K562 (cell line): ENCODE results near the gene CCDC90B. TPM values are rescaled to one million over a fixed set of nuclear protein-coding genes. Genes with fewer than 3 reads are reported as not detected.

Source experiments
- HDAC1 ChIP-seq, 2 experiments: fragments of 450-650 bp; IDR thresholded peaks; 2 replicates each; pipeline ENCODE4 v1.6.1; 2016 to 2017; ENCODE audit warnings: inconsistent platforms in 1 of 2, mild to moderate bottlenecking in 1 of 2, moderate library complexity in 1 of 2
- HDAC8 ChIP-seq: fragments of 450-650 bp; IDR thresholded peaks from 2 replicates; pipeline ENCODE4 v1.6.1; 2016; ENCODE audit warnings: mild to moderate bottlenecking, missing genetic modification characterization, moderate library complexity, missing compliant biosample characterization
- NCOA2 ChIP-seq, 2 experiments: fragments of 450-650 bp; IDR thresholded peaks; 2 replicates each; pipeline ENCODE4 v1.6.1; 2018; ENCODE audit warnings: mild to moderate bottlenecking in 2 of 2, moderate library complexity in 1 of 2; ENCODE audit not compliant: partially characterized antibody in 2 of 2
- NFIC ChIP-seq: fragments of 450-650 bp; IDR thresholded peaks from 2 replicates; pipeline ENCODE4 v1.6.1; 2017; ENCODE audit warnings: mild to moderate bottlenecking, inconsistent platforms
- PHB ChIP-seq: fragments of 250-450 bp; sonication (Bioruptor Pico); IDR thresholded peaks from 2 replicates; pipeline ENCODE4 v1.5.0; 2021
- SP2 ChIP-seq: IDR thresholded peaks from 2 replicates; pipeline ENCODE4 v1.6.1; 2011; ENCODE audit warnings: mild to moderate bottlenecking, low read depth, low read length, moderate library complexity; ENCODE audit not compliant: poor library complexity, severe bottlenecking; ENCODE audit errors: extremely low read depth
- TEAD1 ChIP-seq, 2 experiments: fragments of 450-650 bp in 1 of 2; sonication (generic) in 1 of 2; formaldehyde crosslinking; IDR thresholded peaks; 2 replicates each; pipeline versions ENCODE4 v1.4.0 to v1.8.0; 2020 to 2022; ENCODE audit warnings: mild to moderate bottlenecking in 2 of 2, missing genetic modification reagents in 1 of 2
- TEAD4 ChIP-seq, 2 experiments: sonication (generic) in 1 of 2; formaldehyde crosslinking in 1 of 2; IDR thresholded peaks; 2 replicates each; pipeline versions ENCODE4 v1.6.1 to v1.8.0; 2012 to 2022; ENCODE audit warnings: borderline replicate concordance in 1 of 2, inconsistent platforms in 1 of 2, low read length in 1 of 2, mild to moderate bottlenecking in 1 of 2, missing genetic modification reagents in 1 of 2
- TSC22D4 ChIP-seq: fragments of 450-650 bp; IDR thresholded peaks from 2 replicates; pipeline ENCODE4 v1.6.1; 2016; ENCODE audit warnings: missing genetic modification characterization, missing biosample characterization, control low read depth
- XRCC4 ChIP-seq: IDR thresholded peaks from one replicate; pipeline ENCODE4 v1.6.1; 2011; ENCODE audit not compliant: insufficient read depth, insufficient read length; ENCODE audit errors: extremely low read depth
- ZNF253 ChIP-seq: fragments of 250-450 bp; sonication (Bioruptor Pico); conservative IDR thresholded peaks from 2 replicates; pipeline ENCODE4 v1.6.1; 2021; ENCODE audit warnings: mild to moderate bottlenecking
- ZNF280A ChIP-seq: fragments of 450-650 bp; IDR thresholded peaks from 2 replicates; pipeline ENCODE4 v1.6.1; 2018; ENCODE audit warnings: mild to moderate bottlenecking, low read depth; ENCODE audit not compliant: partially characterized antibody
- ZNF280B ChIP-seq: fragments of 250-450 bp; sonication (Bioruptor Pico); IDR thresholded peaks from 2 replicates; pipeline ENCODE4 v1.5.1; 2021; ENCODE audit warnings: mild to moderate bottlenecking
- ZNF282 ChIP-seq: sonication (generic); formaldehyde crosslinking; IDR thresholded peaks from 2 replicates; pipeline ENCODE4 v1.8.1; 2023; ENCODE audit warnings: missing genetic modification reagents
- ZSCAN32 ChIP-seq: fragments of 450-650 bp; formaldehyde crosslinking; IDR thresholded peaks from 2 replicates; pipeline ENCODE4 v1.4.0; 2020; ENCODE audit warnings: mild to moderate bottlenecking, moderate library complexity
- polyA plus RNA-seq, 8 experiments: library from polyadenylated mRNA; depleted of rRNA in 4 of 8; stranded (reverse) in 5 of 8; unstranded in 3 of 8; fragments of >200 nt; fragmentation: Nextera tagmentation in 2 of 8; fragmentation: Illumina TruSeq in 1 of 8; extraction: Ambion mirVana in 2 of 8; extraction: Trizol in 1 of 8; gene quantifications; 2 replicates each; pipeline versions ENCODE4 v1.2.1 to v1.2.3, GENCODE V29; 2011 to 2014; ENCODE audit warnings: inconsistent platforms in 1 of 8, missing spikeins in 1 of 8
- total RNA-seq, 7 experiments: library from RNA; depleted of rRNA in 6 of 7; stranded (reverse); fragments of >200 nt in 6 of 7; fragmentation: Illumina TruSeq in 2 of 7; extraction: Trizol in 2 of 7; gene quantifications; 2 replicates each; pipeline versions ENCODE4 v1.2.1 to v1.2.3, GENCODE V29; 2011 to 2021; ENCODE audit warnings: low replicate concordance in 1 of 7
- TF ChIP-seq, protein P1 (sequence below): fragments of 250-450 bp; sonication (Bioruptor Pico); IDR thresholded peaks from 2 replicates; pipeline ENCODE4 v1.4.0; 2020; ENCODE audit warnings: mild to moderate bottlenecking, moderate library complexity
- TF ChIP-seq, protein P2 (sequence below), 2 experiments: fragments of 250-450 bp in 1 of 2; fragments of 450-650 bp in 1 of 2; sonication (Bioruptor Pico) in 1 of 2; IDR thresholded peaks; 2 replicates each; pipeline versions ENCODE4 v1.6.1 to v1.8.0; 2016 to 2021; ENCODE audit warnings: mild to moderate bottlenecking in 2 of 2, moderate library complexity in 2 of 2, missing compliant biosample characterization in 1 of 2, missing genetic modification characterization in 1 of 2

CCDC90B gene
- total and polyA plus RNA-seq, 9 of the 15 experiments (the other 6 are each of a cell fraction or from before 2014, with no cell fraction given) = 26.6 to 63.6 (median 51.8) TPM

GRCh38 chr11:83285771-83286528 is at the start of gene CCDC90B (continued):
- no peak for TF ChIP-seq ZNF280B (CRISPR knock-in tag)
- TF ChIP-seq ZNF282 (CRISPR knock-in tag) = no peak
- TF ChIP-seq PHB = no peak
- no peak for TF ChIP-seq XRCC4
- TF ChIP-seq, protein P1, sequence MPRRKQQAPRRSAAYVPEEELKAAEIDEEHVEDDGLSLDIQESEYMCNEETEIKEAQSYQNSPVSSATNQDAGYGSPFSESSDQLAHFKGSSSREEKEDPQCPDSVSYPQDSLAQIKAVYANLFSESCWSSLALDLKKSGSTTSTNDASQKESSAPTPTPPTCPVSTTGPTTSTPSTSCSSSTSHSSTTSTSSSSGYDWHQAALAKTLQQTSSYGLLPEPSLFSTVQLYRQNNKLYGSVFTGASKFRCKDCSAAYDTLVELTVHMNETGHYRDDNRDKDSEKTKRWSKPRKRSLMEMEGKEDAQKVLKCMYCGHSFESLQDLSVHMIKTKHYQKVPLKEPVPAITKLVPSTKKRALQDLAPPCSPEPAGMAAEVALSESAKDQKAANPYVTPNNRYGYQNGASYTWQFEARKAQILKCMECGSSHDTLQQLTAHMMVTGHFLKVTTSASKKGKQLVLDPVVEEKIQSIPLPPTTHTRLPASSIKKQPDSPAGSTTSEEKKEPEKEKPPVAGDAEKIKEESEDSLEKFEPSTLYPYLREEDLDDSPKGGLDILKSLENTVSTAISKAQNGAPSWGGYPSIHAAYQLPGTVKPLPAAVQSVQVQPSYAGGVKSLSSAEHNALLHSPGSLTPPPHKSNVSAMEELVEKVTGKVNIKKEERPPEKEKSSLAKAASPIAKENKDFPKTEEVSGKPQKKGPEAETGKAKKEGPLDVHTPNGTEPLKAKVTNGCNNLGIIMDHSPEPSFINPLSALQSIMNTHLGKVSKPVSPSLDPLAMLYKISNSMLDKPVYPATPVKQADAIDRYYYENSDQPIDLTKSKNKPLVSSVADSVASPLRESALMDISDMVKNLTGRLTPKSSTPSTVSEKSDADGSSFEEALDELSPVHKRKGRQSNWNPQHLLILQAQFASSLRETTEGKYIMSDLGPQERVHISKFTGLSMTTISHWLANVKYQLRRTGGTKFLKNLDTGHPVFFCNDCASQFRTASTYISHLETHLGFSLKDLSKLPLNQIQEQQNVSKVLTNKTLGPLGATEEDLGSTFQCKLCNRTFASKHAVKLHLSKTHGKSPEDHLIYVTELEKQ (CRISPR knock-in tag) = no peak
- peak in 1 of 2 experiments; percentile 94; a peak in 2 of 4 replicates for TF ChIP-seq HDAC1 (IDR thresholded peaks at IDR 0.05)
- peak; percentile 63; the same call in 1 of the 2 replicates for TF ChIP-seq NFIC
- no peak for TF ChIP-seq NCOA2 (IDR thresholded peaks at IDR 0.05; ENCODE audit: partially characterized antibody in 2 of 2)
- TF ChIP-seq TSC22D4 (tag) = no peak
- peak; percentile 74 for TF ChIP-seq SP2
- TF ChIP-seq TEAD4 (IDR thresholded peaks at IDR 0.05; ENCODE audit: low read length) = peak; percentile 90
- no peak for TF ChIP-seq TEAD4 (CRISPR knock-in tag; IDR thresholded peaks at IDR 0.05; ENCODE audit: borderline replicate concordance)
- TF ChIP-seq ZNF253 (CRISPR knock-in tag) = no peak
- peak; percentile 74; the same call in 1 of the 2 replicates for TF ChIP-seq HDAC8
- peak; percentile 76 to 82; a peak in 3 of 4 replicates for TF ChIP-seq TEAD1 (CRISPR knock-in tag; IDR thresholded peaks at IDR 0.05)
- TF ChIP-seq, protein P2, sequence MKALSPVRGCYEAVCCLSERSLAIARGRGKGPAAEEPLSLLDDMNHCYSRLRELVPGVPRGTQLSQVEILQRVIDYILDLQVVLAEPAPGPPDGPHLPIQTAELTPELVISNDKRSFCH (CRISPR knock-in tag; IDR thresholded peaks at IDR 0.05) = no peak
- TF ChIP-seq, protein P2 (tag; IDR thresholded peaks at IDR 0.05) = peak; percentile 86
- no peak for TF ChIP-seq ZNF280A
- TF ChIP-seq ZSCAN32 = peak; percentile 62; the same call in 1 of the 2 replicates
